Activated CD4-positive, alpha-beta T cell treated with anti-CD3 and anti-CD28 coated beads, Interleukin-2, amount 10 ng/mL, durations not matched to agents 7 days and 5 days (primary cell): ENCODE measurements around the gene SLC10A6. TPM values are rescaled to one million over a fixed set of nuclear protein-coding genes. Genes with fewer than 3 reads are reported as not detected.

Experiments used
- CTCF ChIA-PET: fragments of 350-600 bp; sonication (Branson Sonifier 250); formaldehyde crosslinking; loops from one replicate; lab custom pipeline; 2021; ENCODE audit warnings: antibody characterized with exemption; lab: Charles Lee
- POLR2A ChIA-PET: fragments of 350-600 bp; sonication (Branson Sonifier 250); formaldehyde crosslinking; loops from one replicate; lab custom pipeline; 2021; ENCODE audit warnings: antibody characterized with exemption; lab: Charles Lee
- DNase-seq: peaks from one replicate; pipeline ENCODE4 v3.0.0-alpha.2; 2020
- H3K27ac Mint-ChIP-seq: one replicate; pipeline ENCODE4 v1.8.0; 2021; ENCODE audit warnings: mild to moderate bottlenecking, moderate library complexity, mixed read lengths
- H3K27me3 Mint-ChIP-seq: one replicate; pipeline ENCODE4 v1.8.0; 2021; ENCODE audit warnings: mixed read lengths
- H3K36me3 Mint-ChIP-seq: one replicate; pipeline ENCODE4 v1.8.0; 2021; ENCODE audit warnings: low read depth, mixed read lengths
- H3K4me1 Mint-ChIP-seq: one replicate; pipeline ENCODE4 v1.8.0; 2021; ENCODE audit warnings: mixed read lengths
- H3K4me3 Mint-ChIP-seq: one replicate; pipeline ENCODE4 v1.8.0; 2021; ENCODE audit warnings: mild to moderate bottlenecking, moderate library complexity, mixed read lengths
- H3K9me3 Mint-ChIP-seq: one replicate; pipeline ENCODE4 v1.8.0; 2021; ENCODE audit warnings: mixed read lengths
- total RNA-seq, 2 experiments: library from RNA; stranded (reverse); gene quantifications; one replicate each; pipeline ENCODE4 v1.2.3, GENCODE V29; 2021

SLC10A6 gene
- total RNA-seq, 2 experiments from 2014 or later: not detected

GRCh38 chr4:86815653-86816052 is 33.5 kb downstream of the SLC10A6 start:
- POLR2A ChIA-PET: no interaction called here
- DNase-seq: no peak
- Mint-ChIP-seq H3K27me3 (no peaks in the 10 kb centered on the region), H3K9me3 (peaks cover 3% of the 10 kb centered on the region), H3K36me3 (no peaks in the 10 kb centered on the region), H3K27ac (no peak overlapping the region), H3K4me1 (no peaks in the 10 kb centered on the region), H3K4me3 (no peak overlapping the region)
- CTCF ChIA-PET: no interaction called here

GRCh38 chr4:86810847-86811246 is 38.3 kb downstream of the SLC10A6 start:
- H3K27me3 Mint-ChIP-seq: no peaks in the 10 kb centered on the region
- POLR2A ChIA-PET: no interaction called here
- H3K27ac Mint-ChIP-seq: no peak overlapping the region
- H3K36me3 Mint-ChIP-seq: no peaks in the 10 kb centered on the region
- no peaks in the 10 kb centered on the region for H3K4me1 Mint-ChIP-seq
- CTCF ChIA-PET: no interaction called here
- H3K9me3 Mint-ChIP-seq: peaks cover 3% of the 10 kb centered on the region
- no peak overlapping the region for H3K4me3 Mint-ChIP-seq
- no peak for DNase-seq

DNA sequence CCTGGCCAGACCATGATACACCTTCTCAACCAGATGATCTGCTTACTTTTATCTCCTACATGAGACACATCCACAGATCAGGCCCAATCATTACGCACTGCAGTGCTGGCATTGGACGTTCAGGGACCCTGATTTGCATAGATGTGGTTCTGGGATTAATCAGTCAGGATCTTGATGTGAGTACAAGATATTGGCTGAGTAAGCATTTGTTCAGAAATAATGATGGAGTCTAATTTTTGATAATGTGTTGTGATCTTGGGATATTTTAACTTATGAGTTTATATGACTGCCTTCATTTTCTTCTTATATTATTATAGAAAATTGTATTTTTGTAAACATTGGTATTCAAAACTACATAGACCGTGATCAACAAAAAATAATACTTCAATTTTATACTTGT is 39.4 kb downstream of the SLC10A6 start:
- ChIA-PET CTCF (no interaction called here), POLR2A (no interaction called here)
- no peaks in the 10 kb centered on the region for H3K9me3 Mint-ChIP-seq
- H3K36me3 Mint-ChIP-seq: no peaks in the 10 kb centered on the region
- H3K4me3 Mint-ChIP-seq: no peak overlapping the region
- no peaks in the 10 kb centered on the region for H3K27me3 Mint-ChIP-seq
- no peak for DNase-seq
- no peaks in the 10 kb centered on the region for H3K4me1 Mint-ChIP-seq
- H3K27ac Mint-ChIP-seq: no peak overlapping the region

DNA sequence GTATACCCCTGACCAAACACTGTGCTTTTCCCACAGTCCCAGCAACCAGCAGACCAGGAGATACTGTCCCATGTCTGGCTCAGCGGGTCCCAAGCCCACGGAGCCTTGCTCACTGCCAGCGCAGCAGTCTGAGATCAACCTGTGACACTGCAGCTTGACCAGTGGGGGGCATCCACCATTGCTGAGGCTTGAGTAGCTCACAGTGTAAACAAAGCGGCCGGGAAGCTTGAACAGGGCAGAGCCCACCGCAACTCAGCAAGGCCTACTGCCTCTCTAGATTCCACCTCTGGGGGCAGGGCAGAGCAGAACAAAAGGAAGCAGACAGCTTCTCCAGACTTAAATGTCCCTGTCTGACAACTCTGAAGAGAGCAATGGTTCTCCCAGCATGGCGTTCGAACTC is 58.1 kb downstream of the SLC10A6 start:
- H3K4me1 Mint-ChIP-seq: no peaks in the 10 kb centered on the region
- no peak overlapping the region for H3K4me3 Mint-ChIP-seq
- H3K9me3 Mint-ChIP-seq: peaks cover 3% of the 10 kb centered on the region
- H3K27me3 Mint-ChIP-seq: no peaks in the 10 kb centered on the region
- no peaks in the 10 kb centered on the region for H3K36me3 Mint-ChIP-seq
- H3K27ac Mint-ChIP-seq: no peak overlapping the region
- ChIA-PET CTCF (no interaction called here), POLR2A (no interaction called here)
- no peak for DNase-seq

GRCh38 chr4:86788826-86789225 is 60.4 kb downstream of the SLC10A6 start:
- H3K27ac Mint-ChIP-seq: no peak overlapping the region
- H3K4me1 Mint-ChIP-seq: no peaks in the 10 kb centered on the region
- peaks cover 3% of the 10 kb centered on the region for H3K27me3 Mint-ChIP-seq
- H3K9me3 Mint-ChIP-seq: no peaks in the 10 kb centered on the region
- no peaks in the 10 kb centered on the region for H3K36me3 Mint-ChIP-seq
- no peak overlapping the region for H3K4me3 Mint-ChIP-seq
- CTCF ChIA-PET: no interaction called here
- POLR2A ChIA-PET: no interaction called here
- no peak for DNase-seq

DNA sequence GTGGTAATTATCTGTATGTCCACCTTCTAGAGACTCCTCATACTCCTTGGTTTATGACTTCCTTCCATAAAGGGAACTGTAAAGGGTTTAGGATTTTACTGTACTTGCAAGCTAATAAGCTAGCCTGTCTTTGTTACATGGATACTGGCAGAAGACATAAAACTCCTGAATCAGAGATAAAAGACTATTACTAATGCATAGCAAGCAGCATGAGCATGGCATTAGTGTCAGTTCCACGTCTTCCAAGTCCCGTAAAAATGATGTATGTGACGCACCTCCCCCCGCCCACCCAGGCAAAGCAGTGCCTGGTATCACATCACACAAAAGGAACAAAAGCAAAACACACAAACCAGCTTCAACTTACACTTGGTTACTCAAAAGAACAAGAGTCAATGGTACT is 71.0 kb downstream of the SLC10A6 start:
- CTCF ChIA-PET: interaction anchor here (1.6 kb wide), 1 partner anchor 15 kb away, joined by 4 read pairs; no protein-coding TSS in a partner anchor

DNA sequence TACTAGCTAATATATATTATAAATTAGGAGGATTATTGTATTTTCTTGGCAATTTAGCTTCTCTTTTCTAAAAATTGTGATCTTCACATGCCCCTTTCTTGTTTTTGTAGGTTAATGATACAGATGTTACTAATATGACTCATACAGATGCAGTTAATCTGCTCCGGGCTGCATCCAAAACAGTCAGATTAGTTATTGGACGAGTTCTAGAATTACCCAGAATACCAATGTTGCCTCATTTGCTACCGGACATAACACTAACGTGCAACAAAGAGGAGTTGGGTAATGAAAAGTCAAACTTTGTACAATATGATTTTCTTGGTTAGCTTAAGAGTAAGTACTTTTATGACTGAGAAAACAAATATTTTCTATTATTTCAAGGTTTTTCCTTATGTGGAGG is 74.1 kb downstream of the SLC10A6 start:
- Mint-ChIP-seq H3K27ac (no peak overlapping the region), H3K27me3 (no peaks in the 10 kb centered on the region), H3K4me3 (no peak overlapping the region), H3K9me3 (no peaks in the 10 kb centered on the region), H3K36me3 (no peaks in the 10 kb centered on the region), H3K4me1 (no peaks in the 10 kb centered on the region)
- ChIA-PET POLR2A (no interaction called here), CTCF (interaction anchor here (0.7 kb wide), 1 partner anchor 44 kb away, joined by 3 read pairs; no protein-coding TSS in a partner anchor)
- DNase-seq: no peak

More for the DNA sequence above, 71.0 kb downstream of the SLC10A6 start:
- H3K27ac Mint-ChIP-seq: no peak overlapping the region
- POLR2A ChIA-PET: no interaction called here
- no peak overlapping the region for H3K4me3 Mint-ChIP-seq
- H3K27me3 Mint-ChIP-seq: no peaks in the 10 kb centered on the region
- no peaks in the 10 kb centered on the region for H3K4me1 Mint-ChIP-seq
- no peaks in the 10 kb centered on the region for H3K36me3 Mint-ChIP-seq
- no peak for DNase-seq
- no peaks in the 10 kb centered on the region for H3K9me3 Mint-ChIP-seq

Other genes starting within 250 kb of the SLC10A6 start
- not detected for gene C4orf36, start 43.0 kb upstream of the SLC10A6 start, total RNA-seq
- 10 to 100 TPM; 71.4 to 74.5 TPM for gene AFF1, start 85.6 kb upstream of the SLC10A6 start, total RNA-seq